ENCODE data around the gene TCF20.

Gene TCF20

GRCh38 chr22:42309865-42310264, 39.4 kb upstream of the TCF20 start:
- Histone ChIP-seq H3K4me2 (ENCODE audit: low read length) (no peak overlapping the region), H3K27me3 (ENCODE audit: control insufficient read depth, insufficient read depth, low read length) (peaks cover 85% of the 10 kb centered on the region), H3K9ac (ENCODE audit: low read depth, low read length) (no peak overlapping the region), H3K9me3 (replicated peaks; ENCODE audit: low read length) (no peaks in the 10 kb centered on the region), H3K36me3 (ENCODE audit: insufficient read depth, low read length) (no peaks in the 10 kb centered on the region), H3K4me1 (ENCODE audit: control insufficient read depth, insufficient read depth, low read length) (no peaks in the 10 kb centered on the region), H3K4me3 (ENCODE audit: low read length) (no peak overlapping the region)

- Histone ChIP-seq H3K27me3 (ENCODE audit: control insufficient read depth, insufficient read depth, low read length) (peaks cover 85% of the 10 kb centered on the region), H3K9ac (ENCODE audit: low read depth, low read length) (no peak overlapping the region), H3K4me3 (ENCODE audit: low read length) (no peak overlapping the region), H3K4me2 (ENCODE audit: low read length) (no peak overlapping the region), H3K36me3 (ENCODE audit: insufficient read depth, low read length) (no peaks in the 10 kb centered on the region), H3K4me1 (ENCODE audit: control insufficient read depth, insufficient read depth, low read length) (no peaks in the 10 kb centered on the region), H3K9me3 (replicated peaks; ENCODE audit: low read length) (no peaks in the 10 kb centered on the region)
These were observed 38.5 kb upstream of the TCF20 start for GRCh38 chr22:42308892-42309468.

GRCh38 chr22:42307806-42308563, 37.5 kb upstream of the TCF20 start:
- no peaks in the 10 kb centered on the region for H3K4me1 ChIP-seq (ENCODE audit: control insufficient read depth, insufficient read depth, low read length)
- no peak overlapping the region for H3K4me2 ChIP-seq (ENCODE audit: low read length)
- peaks cover 85% of the 10 kb centered on the region for H3K27me3 ChIP-seq (ENCODE audit: control insufficient read depth, insufficient read depth, low read length)
- H3K36me3 ChIP-seq (ENCODE audit: insufficient read depth, low read length): no peaks in the 10 kb centered on the region
- H3K9me3 ChIP-seq (replicated peaks; ENCODE audit: low read length): no peaks in the 10 kb centered on the region
- no peak overlapping the region for H3K4me3 ChIP-seq (ENCODE audit: low read length)
- no peak overlapping the region for H3K9ac ChIP-seq (ENCODE audit: low read depth, low read length)

GRCh38 chr22:42306010-42306409, 35.6 kb upstream of the TCF20 start:
- H3K27me3 ChIP-seq (ENCODE audit: control insufficient read depth, insufficient read depth, low read length): peaks cover 83% of the 10 kb centered on the region
- H3K4me2 ChIP-seq (ENCODE audit: low read length): no peak overlapping the region
- no peaks in the 10 kb centered on the region for H3K36me3 ChIP-seq (ENCODE audit: insufficient read depth, low read length)
- H3K9me3 ChIP-seq (replicated peaks; ENCODE audit: low read length): no peaks in the 10 kb centered on the region
- H3K4me1 ChIP-seq (ENCODE audit: control insufficient read depth, insufficient read depth, low read length): no peaks in the 10 kb centered on the region
- H3K9ac ChIP-seq (ENCODE audit: low read depth, low read length): no peak overlapping the region
- H3K4me3 ChIP-seq (ENCODE audit: low read length): no peak overlapping the region

- no peak overlapping the region for H3K4me2 ChIP-seq (ENCODE audit: low read length)
- H3K9ac ChIP-seq (ENCODE audit: low read depth, low read length): no peak overlapping the region
- H3K4me3 ChIP-seq (ENCODE audit: low read length): no peak overlapping the region
- no peaks in the 10 kb centered on the region for H3K9me3 ChIP-seq (replicated peaks; ENCODE audit: low read length)
- no peaks in the 10 kb centered on the region for H3K4me1 ChIP-seq (ENCODE audit: control insufficient read depth, insufficient read depth, low read length)
- peaks cover 80% of the 10 kb centered on the region for H3K27me3 ChIP-seq (ENCODE audit: control insufficient read depth, insufficient read depth, low read length)
- H3K36me3 ChIP-seq (ENCODE audit: insufficient read depth, low read length): no peaks in the 10 kb centered on the region
These were observed 33.9 kb upstream of the TCF20 start for GRCh38 chr22:42304324-42304790.

- Histone ChIP-seq H3K4me3 (ENCODE audit: low read length) (no peak overlapping the region), H3K27me3 (ENCODE audit: control insufficient read depth, insufficient read depth, low read length) (peaks cover 82% of the 10 kb centered on the region), H3K9ac (ENCODE audit: low read depth, low read length) (no peak overlapping the region), H3K36me3 (ENCODE audit: insufficient read depth, low read length) (no peaks in the 10 kb centered on the region), H3K4me2 (ENCODE audit: low read length) (no peak overlapping the region), H3K4me1 (ENCODE audit: control insufficient read depth, insufficient read depth, low read length) (no peaks in the 10 kb centered on the region), H3K9me3 (replicated peaks; ENCODE audit: low read length) (no peaks in the 10 kb centered on the region)
These were observed 33.2 kb upstream of the TCF20 start for GRCh38 chr22:42303396-42304323.

- Histone ChIP-seq H3K4me3 (ENCODE audit: low read length) (no peak overlapping the region), H3K9ac (ENCODE audit: low read depth, low read length) (no peak overlapping the region), H3K4me2 (ENCODE audit: low read length) (no peak overlapping the region), H3K36me3 (ENCODE audit: insufficient read depth, low read length) (no peaks in the 10 kb centered on the region), H3K27me3 (ENCODE audit: control insufficient read depth, insufficient read depth, low read length) (peaks cover 85% of the 10 kb centered on the region), H3K9me3 (replicated peaks; ENCODE audit: low read length) (no peaks in the 10 kb centered on the region), H3K4me1 (ENCODE audit: control insufficient read depth, insufficient read depth, low read length) (no peaks in the 10 kb centered on the region)
These were observed 31.3 kb upstream of the TCF20 start for GRCh38 chr22:42301742-42302102.

- H3K27me3 ChIP-seq (ENCODE audit: control insufficient read depth, insufficient read depth, low read length): peaks cover 86% of the 10 kb centered on the region
- H3K4me2 ChIP-seq (ENCODE audit: low read length): no peak overlapping the region
- H3K9ac ChIP-seq (ENCODE audit: low read depth, low read length): no peak overlapping the region
- H3K9me3 ChIP-seq (replicated peaks; ENCODE audit: low read length): no peaks in the 10 kb centered on the region
- no peaks in the 10 kb centered on the region for H3K36me3 ChIP-seq (ENCODE audit: insufficient read depth, low read length)
- no peaks in the 10 kb centered on the region for H3K4me1 ChIP-seq (ENCODE audit: control insufficient read depth, insufficient read depth, low read length)
- no peak overlapping the region for H3K4me3 ChIP-seq (ENCODE audit: low read length)
These were observed 30.8 kb upstream of the TCF20 start for GRCh38 chr22:42301077-42301741.

GRCh38 chr22:42300259-42301076, 30.0 kb upstream of the TCF20 start:
- Histone ChIP-seq H3K9ac (ENCODE audit: low read depth, low read length) (no peak overlapping the region), H3K36me3 (ENCODE audit: insufficient read depth, low read length) (no peaks in the 10 kb centered on the region), H3K27me3 (ENCODE audit: control insufficient read depth, insufficient read depth, low read length) (peaks cover 87% of the 10 kb centered on the region), H3K9me3 (replicated peaks; ENCODE audit: low read length) (no peaks in the 10 kb centered on the region), H3K4me1 (ENCODE audit: control insufficient read depth, insufficient read depth, low read length) (no peaks in the 10 kb centered on the region), H3K4me2 (ENCODE audit: low read length) (no peak overlapping the region), H3K4me3 (ENCODE audit: low read length) (no peak overlapping the region)

GRCh38 chr22:42299586-42300258, 29.3 kb upstream of the TCF20 start:
- Histone ChIP-seq H3K36me3 (ENCODE audit: insufficient read depth, low read length) (no peaks in the 10 kb centered on the region), H3K9me3 (replicated peaks; ENCODE audit: low read length) (no peaks in the 10 kb centered on the region), H3K27me3 (ENCODE audit: control insufficient read depth, insufficient read depth, low read length) (peaks cover 79% of the 10 kb centered on the region), H3K9ac (ENCODE audit: low read depth, low read length) (no peak overlapping the region), H3K4me3 (ENCODE audit: low read length) (no peak overlapping the region), H3K4me2 (ENCODE audit: low read length) (no peak overlapping the region), H3K4me1 (ENCODE audit: control insufficient read depth, insufficient read depth, low read length) (no peaks in the 10 kb centered on the region)
